GM12878 (cell line): ENCODE results near the gene TJAP1. TPM values are rescaled to one million over a fixed set of nuclear protein-coding genes. Genes with fewer than 3 reads are reported as not detected.

Experiments
- ATAC-seq: fragments of 200-7000 bp; cut with Tn5 transposase; 3 replicates; pipeline ENCODE4 v1.9.1; 2020; ENCODE audit warnings: mild to moderate bottlenecking, moderate library complexity
- BruUV-seq: library from RNA; stranded (reverse); fragments of 400-500 nt; replicated peaks from 2 replicates; lab custom pipeline; 2021; lab: Mats Ljungman, UMichigan
- CTCF ChIA-PET: fragments of 300-600 bp; sonication (Branson Sonifier 250); formaldehyde crosslinking; extraction: SDS; loops from one replicate; lab custom pipeline; 2021; ENCODE audit warnings: inconsistent platforms; lab: Yijun Ruan, JAX
- POLR2A ChIA-PET: fragments of 350-600 bp; formaldehyde crosslinking; extraction: SDS; loops from one replicate; lab custom pipeline; 2021; ENCODE audit warnings: inconsistent platforms; lab: Charles Lee
- RAD21 ChIA-PET: fragments of 300-600 bp; sonication (Branson Sonifier 250); formaldehyde crosslinking; loops from one replicate; lab custom pipeline; 2023; ENCODE audit warnings: antibody characterized with exemption; ENCODE audit not compliant: unreplicated experiment; lab: Charles Lee
- SMC1A ChIA-PET: fragments of 300-600 bp; sonication (Branson Sonifier 250); formaldehyde crosslinking; loops from one replicate; lab custom pipeline; 2023; ENCODE audit not compliant: unreplicated experiment, uncharacterized antibody; lab: Charles Lee
- DNase-seq: peaks from one replicate; pipeline ENCODE4 v3.0.0-alpha.2; 2011; ENCODE audit warnings: low read depth, low spot score
- FAIRE-seq: peaks from 3 replicates; lab custom pipeline; 2011; peaks lifted over from hg19 to GRCh38; lab: Jason Lieb, UNC
- H2AFZ ChIP-seq: 2 replicates; pipeline ENCODE4 v1.6.0; 2011; ENCODE audit warnings: low read depth, low read length, control low read depth; ENCODE audit not compliant: control insufficient read depth
- H3K27ac ChIP-seq: 2 replicates; pipeline ENCODE4 v1.5.1; 2011; ENCODE audit warnings: control low read depth; ENCODE audit not compliant: control insufficient read depth, insufficient read depth
- H3K27me3 ChIP-seq, 2 experiments: replicated peaks in 1 of 2; 2 replicates each; pipeline versions ENCODE4 v1.6.0 to v1.6.1; 2011; ENCODE audit warnings: low read length in 1 of 2; ENCODE audit not compliant: control insufficient read depth in 2 of 2, insufficient read depth in 2 of 2
- H3K36me3 ChIP-seq, 2 experiments: 2 replicates each; pipeline ENCODE4 v1.5.1; 2011; ENCODE audit warnings: low read length in 1 of 2; ENCODE audit not compliant: control insufficient read depth in 2 of 2, insufficient read depth in 2 of 2
- H3K4me1 ChIP-seq: 2 replicates; pipeline ENCODE4 v1.6.1; 2011; ENCODE audit warnings: mild to moderate bottlenecking, low read length, moderate library complexity, mixed read lengths; ENCODE audit not compliant: control insufficient read depth, insufficient read depth
- H3K4me2 ChIP-seq: 2 replicates; pipeline ENCODE4 v1.6.0; 2011; ENCODE audit warnings: control low read depth; ENCODE audit not compliant: control insufficient read depth, insufficient read depth
- H3K4me3 ChIP-seq: fragments of 200-600 bp; sonication (generic); 2 replicates; pipeline ENCODE4 v1.5.1; 2016
- H3K79me2 ChIP-seq: 2 replicates; pipeline ENCODE4 v1.6.0; 2011; ENCODE audit warnings: low read length; ENCODE audit not compliant: control insufficient read depth, insufficient read depth
- H3K9ac ChIP-seq: 2 replicates; pipeline ENCODE4 v1.8.0; 2011; ENCODE audit warnings: low read length, control low read depth, mixed read lengths; ENCODE audit not compliant: control insufficient read depth, insufficient read depth
- H3K9me3 ChIP-seq: replicated peaks from 3 replicates; pipeline ENCODE4 v1.5.1; 2011; ENCODE audit warnings: mild to moderate bottlenecking, low read length; ENCODE audit not compliant: control insufficient read depth, insufficient read depth
- H4K20me1 ChIP-seq: 2 replicates; pipeline ENCODE4 v1.6.0; 2011; ENCODE audit not compliant: control insufficient read depth, insufficient read depth
- BACH1 ChIP-seq: fragments of 450-650 bp; IDR thresholded peaks from 2 replicates; pipeline ENCODE4 v1.6.1; 2017; ENCODE audit warnings: mild to moderate bottlenecking, borderline replicate concordance
- BHLHE40 ChIP-seq, 2 experiments: fragments of 450-650 bp in 1 of 2; IDR thresholded peaks; 2 replicates each; pipeline ENCODE4 v1.6.1; 2011 to 2017; ENCODE audit warnings: low read depth in 2 of 2, borderline replicate concordance in 1 of 2, improper control_type of control experiment in 1 of 2, low read length in 1 of 2, mild to moderate bottlenecking in 1 of 2
- CREM ChIP-seq: IDR thresholded peaks from 2 replicates; pipeline ENCODE4 v1.6.1; 2014; ENCODE audit warnings: antibody characterized with exemption, low read depth
- CUX1 ChIP-seq: IDR thresholded peaks from 2 replicates; pipeline ENCODE4 v1.6.1; 2012; ENCODE audit warnings: improper control_type of control experiment, low read depth, low read length; ENCODE audit not compliant: insufficient replicate concordance
- DPF2 ChIP-seq: fragments of 450-650 bp; IDR thresholded peaks from 2 replicates; pipeline ENCODE4 v1.6.1; 2017; ENCODE audit warnings: mild to moderate bottlenecking
- GATAD2B ChIP-seq: fragments of 450-650 bp; conservative IDR thresholded peaks from 2 replicates; pipeline ENCODE4 v1.6.1; 2017; ENCODE audit warnings: low read depth, mild to moderate bottlenecking, moderate library complexity
- IKZF1 ChIP-seq: fragments of 450-650 bp; conservative IDR thresholded peaks from 2 replicates; pipeline ENCODE4 v1.6.1; 2017; ENCODE audit warnings: antibody characterized with exemption, mild to moderate bottlenecking
- JUNB ChIP-seq: IDR thresholded peaks from 2 replicates; pipeline ENCODE4 v1.6.1; 2016; ENCODE audit warnings: antibody characterized with exemption, mild to moderate bottlenecking
- LARP7 ChIP-seq: fragments of 450-650 bp; IDR thresholded peaks from 2 replicates; pipeline ENCODE4 v1.6.1; 2017; ENCODE audit warnings: mild to moderate bottlenecking
- MXI1 ChIP-seq: fragments of 150-350 bp; IDR thresholded peaks from 2 replicates; pipeline ENCODE4 v1.6.1; 2011; ENCODE audit warnings: low read depth, mild to moderate bottlenecking, inconsistent platforms, low read length, improper control_type of control experiment
- RFX5 ChIP-seq: IDR thresholded peaks from 2 replicates; pipeline ENCODE4 v1.6.1; 2011; ENCODE audit warnings: low read depth, low read length, improper control_type of control experiment
- ZNF274 ChIP-seq: IDR thresholded peaks from one replicate; pipeline ENCODE4 v1.8.0; 2011; ENCODE audit not compliant: insufficient read length, insufficient read depth
- ZNF592 ChIP-seq: fragments of 450-650 bp; IDR thresholded peaks from 2 replicates; pipeline ENCODE4 v1.6.1; 2017; ENCODE audit warnings: mild to moderate bottlenecking, moderate library complexity
- WGBS: methylation state at CpG from one replicate; pipeline ENCODE4 v1.1.6; 2016; ENCODE audit warnings: low lambda C conversion rate; ENCODE audit not compliant: insufficient replicate concordance, insufficient coverage; ENCODE audit errors: missing lambda C conversion rate; 5-methylcytosine and 5-hydroxymethylcytosine counted together
- in situ Hi-C: fragments of 300-500 bp; cut with MboI; formaldehyde crosslinking; loops from 9 replicates; pipeline ENCODE4 v1.14.3; 2018; ENCODE audit warnings: mixed read lengths
- intact Hi-C: fragments of 100-400 bp; cut with micrococcal nuclease; formaldehyde crosslinking; loops from one replicate; pipeline ENCODE4 v1.14.2; 2022; ENCODE audit not compliant: unreplicated experiment
- polyA plus RNA-seq, 11 experiments: library from polyadenylated mRNA; depleted of rRNA in 4 of 11; unstranded in 6 of 11; stranded (reverse) in 5 of 11; fragments of >200 nt; fragmentation: Nextera tagmentation in 4 of 11; fragmentation: Illumina TruSeq in 1 of 11; extraction: Ambion mirVana in 4 of 11; extraction: Trizol in 1 of 11; gene quantifications; 1 replicate in 1 of 11; 2 replicates in 10 of 11; pipeline versions ENCODE4 v1.2.1 to v1.2.3, GENCODE V29; 2011 to 2016; ENCODE audit warnings: inconsistent platforms in 2 of 11, missing spikeins in 2 of 11, low read depth in 1 of 11
- total RNA-seq, 4 experiments: library from RNA; depleted of rRNA in 3 of 4; stranded (reverse); fragments of >200 nt in 3 of 4; fragmentation: Illumina TruSeq in 1 of 4; extraction: Trizol in 1 of 4; gene quantifications; 2 replicates each; pipeline versions ENCODE4 v1.2.1 to v1.2.3, GENCODE V29; 2013 to 2021

Gene TJAP1
- total and polyA plus RNA-seq, 10 of the 15 experiments (the other 5 are each of a cell fraction or from before 2014, with no cell fraction given) = 0.11 to 22.6 (median 12.8) TPM

GRCh38 chr6:43509984-43510826 is 32.8 kb downstream of the TJAP1 start, which contains the start of gene LRRC73:
LRRC73 (minus strand) TSS chr6:43510346; CDS start chr6:43509785, 561 bp downstream.
- WGBS = 15% methylated on average over 45 of the region's 96 CpGs
- Histone ChIP-seq H3K9ac (no peak within 1 kb of the TSS), H3K36me3 (peaks cover 13 to 14% of the 10 kb centered on the region in 2 experiments; a peak in 3 of 4 replicates), H3K9me3 (no peaks in the 10 kb centered on the region), H4K20me1 (no peaks in the 10 kb centered on the region), H3K4me2 (peak within 1 kb of the TSS; percentile 94), H3K4me1 (peaks cover 4% of the 10 kb centered on the region; the same call in 1 of the 2 replicates), H3K4me3 (peak within 1 kb of the TSS; percentile 65; the same call in 1 of the 2 replicates), H2AFZ (peak within 1 kb of the TSS; percentile 12; the same call in 1 of the 2 replicates), H3K27me3 (peaks cover 0 to 2% of the 10 kb centered on the region in 2 experiments; a peak in 1 of 4 replicates), H3K27ac (no peak within 1 kb of the TSS), H3K79me2 (peaks cover 3% of the 10 kb centered on the region)
- FAIRE-seq (peak; percentile 84), ATAC-seq (peak; percentile 87), DNase-seq (no peak)
- ChIA-PET CTCF (interaction anchor here (0.7 to 6.8 kb wide), 7 partner anchors 15 to 297 kb away, joined by 3 to 70 read pairs (median 3); no protein-coding TSS in a partner anchor), RAD21 (interaction anchor here (0.9 kb wide), 1 partner anchor 242 kb away, joined by 3 read pairs; no protein-coding TSS in a partner anchor), POLR2A (interaction anchor here (0.6 kb wide), 1 partner anchor 116 kb away, joined by 5 read pairs; no protein-coding TSS in a partner anchor), SMC1A (interaction anchor here (0.6 to 1.4 kb wide), 2 partner anchors 247 to 374 kb away, joined by 3 read pairs; no protein-coding TSS in a partner anchor)
- intact Hi-C loops = loop anchor here (5.0 kb wide), 1 partner anchor 128 kb away; no protein-coding TSS in a partner anchor
- in situ Hi-C loops = loop anchor here (5.0 kb wide), 1 partner anchor 253 kb away; no protein-coding TSS in a partner anchor
- no TSS peak for BruUV-seq
- TF ChIP-seq ZNF274 = no peak
- no peak for TF ChIP-seq CUX1
- peak; percentile 64 for TF ChIP-seq DPF2
- peak; percentile 55 for TF ChIP-seq IKZF1
- TF ChIP-seq LARP7 = peak; percentile 88
- no peak for TF ChIP-seq ZNF592
- peak in 1 of 2 experiments; percentile 43; a peak in 1 of 4 replicates for TF ChIP-seq BHLHE40 (IDR thresholded peaks at IDR 0.05; ENCODE audit: borderline replicate concordance in 1 of 2, low read depth in 2 of 2, low read length in 1 of 2)
- no peak for TF ChIP-seq JUNB
- peak; percentile 57; the same call in 1 of the 2 replicates for TF ChIP-seq GATAD2B
- TF ChIP-seq BACH1 = peak; percentile 36; the same call in 1 of the 2 replicates
- TF ChIP-seq RFX5 = peak; percentile 96
- peak; percentile 71; the same call in 1 of the 2 replicates for TF ChIP-seq CREM
- peak; percentile 85 for TF ChIP-seq MXI1
